Measurements from ENCODE around the gene PYGB. TPM values are rescaled to one million over a fixed set of nuclear protein-coding genes. Genes with fewer than 3 reads are reported as not detected.

The PYGB gene
- total RNA-seq, 1 donor from 2014 or later = 117 TPM

DNA sequence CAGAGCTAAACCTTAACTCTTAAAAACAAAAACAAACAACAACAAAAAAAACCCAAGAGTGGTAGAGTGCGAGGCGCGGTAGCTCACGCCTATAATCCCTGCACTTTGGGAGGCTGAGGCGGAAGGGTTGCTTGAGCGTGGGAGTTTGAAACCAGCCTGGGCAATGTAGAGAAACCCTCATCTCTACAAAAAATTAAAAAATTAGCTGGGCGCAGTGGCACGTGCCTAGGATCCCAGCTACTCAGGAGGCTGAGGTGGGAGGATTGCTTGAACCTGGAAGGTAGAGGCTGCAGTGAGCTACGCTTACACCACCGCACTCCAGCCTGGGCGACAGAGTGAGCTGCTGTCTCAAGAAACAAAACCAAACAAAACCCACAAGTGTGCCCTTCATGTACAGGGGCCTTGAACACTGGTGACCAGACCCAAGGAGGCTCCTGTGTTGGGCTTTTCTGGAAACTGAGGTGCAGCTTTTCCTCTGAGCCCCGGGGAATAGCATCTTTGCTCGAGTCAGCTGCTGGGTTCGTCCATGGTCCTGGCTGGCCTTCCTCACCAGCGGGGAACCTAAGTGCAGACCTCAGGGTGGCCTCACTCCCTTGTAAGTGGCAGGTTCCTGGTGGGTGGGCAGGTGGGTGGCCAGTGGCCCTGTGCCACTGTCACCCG, 39.9 kb downstream of the PYGB start:
- Histone ChIP-seq H3K4me1 (no peaks in the 10 kb centered on the region), H3K27me3 (no peaks in the 10 kb centered on the region), H3K9me3 (no peaks in the 10 kb centered on the region), H3K36me3 (peaks cover 0 to 78% of the 10 kb centered on the region in 2 donors), H3K4me3 (no peak overlapping the region), H3K27ac (no peak overlapping the region)
- no peak for DNase-seq (ENCODE audit: extremely low spot score in 2 of 2)
- intact Hi-C loops (cut with DNase I) = no loop called here
- TF ChIP-seq POLR2A (IDR thresholded peaks at IDR 0.05) (no peak), POLR2AphosphoS5 (IDR thresholded peaks at IDR 0.05; ENCODE audit: insufficient read depth in 1 of 2, low read depth in 1 of 2) (no peak)
- TF ChIP-seq, protein P1, sequence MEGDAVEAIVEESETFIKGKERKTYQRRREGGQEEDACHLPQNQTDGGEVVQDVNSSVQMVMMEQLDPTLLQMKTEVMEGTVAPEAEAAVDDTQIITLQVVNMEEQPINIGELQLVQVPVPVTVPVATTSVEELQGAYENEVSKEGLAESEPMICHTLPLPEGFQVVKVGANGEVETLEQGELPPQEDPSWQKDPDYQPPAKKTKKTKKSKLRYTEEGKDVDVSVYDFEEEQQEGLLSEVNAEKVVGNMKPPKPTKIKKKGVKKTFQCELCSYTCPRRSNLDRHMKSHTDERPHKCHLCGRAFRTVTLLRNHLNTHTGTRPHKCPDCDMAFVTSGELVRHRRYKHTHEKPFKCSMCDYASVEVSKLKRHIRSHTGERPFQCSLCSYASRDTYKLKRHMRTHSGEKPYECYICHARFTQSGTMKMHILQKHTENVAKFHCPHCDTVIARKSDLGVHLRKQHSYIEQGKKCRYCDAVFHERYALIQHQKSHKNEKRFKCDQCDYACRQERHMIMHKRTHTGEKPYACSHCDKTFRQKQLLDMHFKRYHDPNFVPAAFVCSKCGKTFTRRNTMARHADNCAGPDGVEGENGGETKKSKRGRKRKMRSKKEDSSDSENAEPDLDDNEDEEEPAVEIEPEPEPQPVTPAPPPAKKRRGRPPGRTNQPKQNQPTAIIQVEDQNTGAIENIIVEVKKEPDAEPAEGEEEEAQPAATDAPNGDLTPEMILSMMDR (IDR thresholded peaks at IDR 0.05) = no peak

DNA sequence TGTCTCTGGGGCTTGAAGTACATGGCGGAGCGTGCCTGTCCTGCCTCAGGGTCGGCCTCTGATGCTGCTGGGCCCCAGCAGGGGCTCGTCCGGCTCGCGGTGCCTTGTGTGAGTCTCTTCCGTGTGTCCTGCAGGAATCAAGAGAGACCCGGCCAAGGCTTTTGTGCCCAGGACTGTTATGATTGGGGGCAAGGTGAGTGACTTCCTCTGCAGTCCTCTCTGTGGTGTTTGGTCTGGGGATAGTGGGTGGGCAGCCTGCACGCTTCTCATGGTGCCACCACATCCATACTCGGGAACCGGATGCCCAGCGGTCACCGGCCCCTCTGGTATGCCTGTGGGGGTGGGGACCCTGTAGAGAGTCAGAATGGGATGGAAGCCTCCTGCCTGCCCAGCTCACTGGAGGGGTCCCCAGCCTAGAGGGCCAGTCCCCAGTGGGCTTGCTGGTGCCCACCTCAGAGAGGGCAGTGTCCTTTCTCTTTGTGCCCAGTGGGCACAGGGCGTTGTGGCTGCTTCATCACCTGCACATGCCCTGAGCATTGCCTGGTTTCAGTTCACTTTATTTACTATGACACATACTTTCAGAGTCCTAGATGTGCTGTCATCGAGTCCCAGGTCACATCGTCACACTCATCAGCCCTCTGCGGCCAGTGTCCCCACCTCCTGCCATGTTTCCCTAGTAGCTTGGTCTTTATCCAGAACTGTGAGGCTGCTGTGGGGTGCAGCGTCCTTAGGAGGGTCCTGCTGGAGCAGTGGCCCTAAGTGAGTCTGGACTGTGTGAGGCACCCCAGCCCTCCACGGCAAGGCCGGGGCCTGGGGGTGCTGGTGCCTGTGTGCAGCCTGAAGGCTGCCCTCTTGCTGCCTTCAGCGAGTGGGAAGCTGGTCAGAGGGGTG, 40.7 kb downstream of the PYGB start:
- Histone ChIP-seq H3K27ac (no peak overlapping the region), H3K4me3 (no peak overlapping the region), H3K4me1 (no peaks in the 10 kb centered on the region), H3K27me3 (no peaks in the 10 kb centered on the region), H3K36me3 (peaks cover 0 to 74% of the 10 kb centered on the region in 2 donors), H3K9me3 (no peaks in the 10 kb centered on the region)
- intact Hi-C loops (cut with DNase I) = no loop called here
- no peak for DNase-seq (ENCODE audit: extremely low spot score in 2 of 2)
- TF ChIP-seq POLR2A (IDR thresholded peaks at IDR 0.05) = no peak
- TF ChIP-seq POLR2AphosphoS5 (IDR thresholded peaks at IDR 0.05; ENCODE audit: insufficient read depth in 1 of 2, low read depth in 1 of 2) = no peak
- TF ChIP-seq, protein P1 (IDR thresholded peaks at IDR 0.05) = no peak

DNA sequence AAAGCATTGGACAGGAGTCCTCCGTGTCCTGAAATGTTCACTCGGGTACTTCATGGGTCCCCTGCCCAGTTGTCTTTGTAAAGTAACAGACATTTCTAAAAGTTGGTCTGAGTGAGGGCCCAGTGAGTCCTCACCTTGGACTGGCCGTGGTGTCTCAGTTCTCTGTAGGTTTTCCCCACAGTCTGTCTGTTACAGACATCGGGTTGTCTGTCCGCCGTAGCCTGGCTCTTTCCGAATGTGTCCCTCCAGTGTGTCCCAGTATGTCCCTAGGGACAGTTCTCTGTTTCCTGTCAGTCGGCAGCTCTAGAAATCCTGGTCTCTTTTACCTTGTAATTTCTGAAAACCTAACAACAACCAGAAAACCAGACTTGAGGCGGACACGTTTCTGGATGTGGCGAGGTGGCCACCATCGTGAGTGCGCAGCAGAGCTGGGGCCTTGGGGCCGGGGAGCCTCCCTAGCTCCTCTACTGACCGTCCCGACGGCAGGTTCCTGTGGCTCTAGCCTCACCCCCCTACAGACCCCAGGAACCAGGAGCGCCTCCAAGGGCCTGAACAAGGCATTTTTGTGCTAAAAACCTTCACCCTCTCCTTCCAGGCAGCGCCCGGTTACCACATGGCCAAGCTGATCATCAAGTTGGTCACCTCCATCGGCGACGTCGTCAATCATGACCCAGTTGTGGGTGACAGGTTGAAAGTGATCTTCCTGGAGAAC, 42.2 kb downstream of the PYGB start:
- Histone ChIP-seq H3K27ac (no peak overlapping the region), H3K4me3 (no peak overlapping the region), H3K4me1 (no peaks in the 10 kb centered on the region), H3K27me3 (no peaks in the 10 kb centered on the region), H3K36me3 (peaks cover 0 to 58% of the 10 kb centered on the region in 2 donors), H3K9me3 (no peaks in the 10 kb centered on the region)
- TF ChIP-seq, protein P1 (IDR thresholded peaks at IDR 0.05) = no peak
- TF ChIP-seq POLR2AphosphoS5 (IDR thresholded peaks at IDR 0.05; ENCODE audit: insufficient read depth in 1 of 2, low read depth in 1 of 2) = no peak
- TF ChIP-seq POLR2A (IDR thresholded peaks at IDR 0.05) = no peak
- DNase-seq (ENCODE audit: extremely low spot score in 2 of 2) = no peak
- intact Hi-C loops (cut with DNase I) = no loop called here

DNA sequence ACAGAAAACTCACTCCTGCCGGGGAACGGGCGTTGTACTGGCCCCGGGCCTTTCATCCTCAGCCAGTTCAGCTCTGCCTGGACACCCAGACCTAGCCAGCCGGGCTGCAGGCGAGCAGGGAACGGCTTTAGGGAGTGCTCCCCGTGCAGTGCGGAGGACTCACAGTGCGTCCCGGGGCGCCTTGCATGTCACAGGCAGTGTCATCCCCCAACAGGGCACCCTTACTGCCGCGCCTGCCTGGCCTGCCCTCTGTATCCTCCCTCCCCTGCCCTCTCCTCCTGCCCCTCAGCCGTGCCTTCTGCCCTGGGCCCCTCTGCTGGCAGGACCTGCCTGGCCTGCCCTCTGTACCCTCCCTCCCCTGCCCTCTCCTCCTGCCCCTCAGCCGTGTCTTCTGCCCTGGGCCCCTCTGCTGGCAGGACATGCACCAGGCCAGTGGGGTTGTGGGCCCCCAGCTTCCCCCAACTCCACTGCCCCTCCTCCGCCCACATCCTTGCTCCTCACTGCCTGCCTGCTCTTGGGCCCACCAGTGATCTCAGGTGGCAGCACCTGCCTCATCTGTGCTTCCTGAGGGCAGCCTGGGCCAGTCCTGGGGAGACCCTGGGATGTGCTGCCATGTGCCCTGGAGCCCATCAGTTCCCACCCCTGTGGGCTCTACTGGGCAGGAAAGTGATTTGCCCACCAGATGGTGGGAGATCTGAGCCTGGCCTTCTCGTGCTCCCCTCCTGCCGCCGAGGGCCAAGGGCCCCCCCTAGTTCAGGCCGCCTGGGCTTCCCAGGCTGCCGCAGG, 43.0 kb downstream of the PYGB start:
- no peak for TF ChIP-seq POLR2A (IDR thresholded peaks at IDR 0.05)
- TF ChIP-seq, protein P1 (IDR thresholded peaks at IDR 0.05) = no peak
- TF ChIP-seq POLR2AphosphoS5 (IDR thresholded peaks at IDR 0.05; ENCODE audit: insufficient read depth in 1 of 2, low read depth in 1 of 2) = no peak
- H3K36me3 ChIP-seq = peaks cover 0 to 51% of the 10 kb centered on the region in 2 donors
- H3K4me1 ChIP-seq = peaks cover 5% of the 10 kb centered on the region
- no peaks in the 10 kb centered on the region for H3K27me3 ChIP-seq
- intact Hi-C loops (cut with DNase I) = no loop called here
- DNase-seq (ENCODE audit: extremely low spot score in 2 of 2) = no peak
- H3K4me3 ChIP-seq = no peak overlapping the region
- H3K27ac ChIP-seq = peak overlapping the region; percentile 4
- no peaks in the 10 kb centered on the region for H3K9me3 ChIP-seq
